Liver (tissue), 9 donors: ENCODE results near the gene HCFC1R1. TPM values are rescaled to one million over a fixed set of nuclear protein-coding genes. Genes with fewer than 3 reads are reported as not detected.

Experiments
- DNase-seq: peaks from one replicate; pipeline ENCODE4 v3.0.0-alpha.2; 2017; ENCODE audit warnings: low spot score
- H3K27ac ChIP-seq, 2 donors: one replicate each; pipeline ENCODE4 v1.7.0; 2013; ENCODE audit warnings: inconsistent platforms in 2 of 2, low read length in 2 of 2, control low read depth in 1 of 2, low read depth in 1 of 2, mild to moderate bottlenecking in 1 of 2
- H3K27me3 ChIP-seq, 4 donors: one replicate each; pipeline versions ENCODE4 v1.6.1 to v1.7.0; 2013; ENCODE audit warnings: low read length in 3 of 4, inconsistent platforms in 1 of 4, mild to moderate bottlenecking in 1 of 4, moderate library complexity in 1 of 4; ENCODE audit not compliant: control insufficient read depth in 4 of 4, insufficient read depth in 4 of 4
- H3K36me3 ChIP-seq, 4 donors: one replicate each; pipeline versions ENCODE4 v1.6.1 to v1.7.0; 2013; ENCODE audit warnings: low read length in 3 of 4, mild to moderate bottlenecking in 3 of 4, low read depth in 1 of 4, moderate library complexity in 1 of 4; ENCODE audit not compliant: control insufficient read depth in 4 of 4, insufficient read depth in 3 of 4
- H3K4me1 ChIP-seq, 4 donors: one replicate each; pipeline versions ENCODE4 v1.6.1 to v1.7.0; 2013; ENCODE audit warnings: low read length in 3 of 4, mild to moderate bottlenecking in 3 of 4, moderate library complexity in 1 of 4; ENCODE audit not compliant: control insufficient read depth in 4 of 4, insufficient read depth in 4 of 4
- H3K4me3 ChIP-seq, 3 donors: one replicate each; pipeline versions ENCODE4 v1.6.1 to v1.7.0; 2013; ENCODE audit warnings: low read length in 3 of 3, control low read depth in 1 of 3, low read depth in 1 of 3, mild to moderate bottlenecking in 1 of 3
- H3K9ac ChIP-seq, 2 donors: one replicate each; pipeline ENCODE4 v1.7.0; 2013; ENCODE audit warnings: low read length in 2 of 2, mild to moderate bottlenecking in 2 of 2, moderate library complexity in 2 of 2, control low read depth in 1 of 2, low read depth in 1 of 2
- H3K9me3 ChIP-seq, 4 donors: one replicate each; pipeline versions ENCODE4 v1.6.1 to v1.7.0; 2013; ENCODE audit warnings: low read length in 3 of 4; ENCODE audit not compliant: control insufficient read depth in 4 of 4
- ATF3 ChIP-seq: IDR thresholded peaks from 2 replicates; pipeline ENCODE4 v1.6.1; 2016; ENCODE audit warnings: antibody characterized with exemption
- EGR1 ChIP-seq, 2 donors: IDR thresholded peaks; 2 replicates each; pipeline ENCODE4 v1.6.1; 2016 to 2018; ENCODE audit warnings: antibody characterized with exemption in 2 of 2, low read depth in 2 of 2
- FOXA2 ChIP-seq: IDR thresholded peaks from 2 replicates; pipeline ENCODE4 v1.6.1; 2016; ENCODE audit warnings: antibody characterized with exemption
- HNF4A ChIP-seq, 2 donors: conservative IDR thresholded peaks; 2 replicates each; pipeline ENCODE4 v1.6.1; 2016; ENCODE audit warnings: antibody characterized with exemption in 2 of 2, mild to moderate bottlenecking in 2 of 2
- JUND ChIP-seq, 2 donors: IDR thresholded peaks; 2 replicates each; pipeline ENCODE4 v1.6.1; 2016; ENCODE audit warnings: antibody characterized with exemption in 2 of 2
- NR2F2 ChIP-seq: IDR thresholded peaks from 2 replicates; pipeline ENCODE4 v1.6.1; 2016; ENCODE audit warnings: antibody characterized with exemption
- RXRA ChIP-seq, 2 donors: IDR thresholded peaks; 2 replicates each; pipeline ENCODE4 v1.6.1; 2017 to 2018; ENCODE audit warnings: antibody characterized with exemption in 2 of 2, mild to moderate bottlenecking in 1 of 2
- ZBTB33 ChIP-seq: IDR thresholded peaks from 2 replicates; pipeline ENCODE4 v1.6.1; 2016; ENCODE audit warnings: antibody characterized with exemption
- WGBS: extraction: QIAGEN DNeasy Blood & Tissue Kit; methylation state at CpG from one replicate; pipeline ENCODE4 v1.1.7; 2013; 5-methylcytosine and 5-hydroxymethylcytosine counted together
- polyA plus RNA-seq, 2 donors: library from polyadenylated mRNA; stranded (reverse) in 1 of 2; unstranded in 1 of 2; fragments of 200-250 nt in 1 of 2; fragments of >200 nt in 1 of 2; fragmentation: Nextera tagmentation in 1 of 2; extraction: Ambion mirVana in 1 of 2; gene quantifications; one replicate each; pipeline versions ENCODE4 v1.2.1 to v1.2.3, GENCODE V29; 2013 to 2015
- total RNA-seq, 2 donors: library from RNA; depleted of rRNA; stranded (reverse); fragments of >200 nt; gene quantifications; one replicate each; pipeline ENCODE4 v1.2.3, GENCODE V29; 2014
- TF ChIP-seq, protein P1 (sequence below): fragments of 150-350 bp; IDR thresholded peaks from 2 replicates; pipeline ENCODE4 v1.5.1; 2017; ENCODE audit warnings: improper control_type of control experiment, low read depth, low read length; ENCODE audit not compliant: missing input control
- donor health status: healthy.
- donor health status: healthy.
- donor health status: healthy.
- donor health status: healthy.
- donor health status: healthy.

HCFC1R1 gene
- total and polyA plus RNA-seq, 4 donors, result 1.4 to 17.6 (median 9.2) TPM

GRCh38 chr16:3032624-3033023 is 8.9 kb upstream of the HCFC1R1 start (continued):
- TF ChIP-seq ZBTB33 (no peak), EGR1 (IDR thresholded peaks at IDR 0.05; ENCODE audit: low read depth in 2 of 2) (no peak), JUND (IDR thresholded peaks at IDR 0.05) (no peak), ATF3 (no peak), FOXA2 (no peak), RXRA (IDR thresholded peaks at IDR 0.05) (no peak), NR2F2 (no peak)
- TF ChIP-seq, protein P1, sequence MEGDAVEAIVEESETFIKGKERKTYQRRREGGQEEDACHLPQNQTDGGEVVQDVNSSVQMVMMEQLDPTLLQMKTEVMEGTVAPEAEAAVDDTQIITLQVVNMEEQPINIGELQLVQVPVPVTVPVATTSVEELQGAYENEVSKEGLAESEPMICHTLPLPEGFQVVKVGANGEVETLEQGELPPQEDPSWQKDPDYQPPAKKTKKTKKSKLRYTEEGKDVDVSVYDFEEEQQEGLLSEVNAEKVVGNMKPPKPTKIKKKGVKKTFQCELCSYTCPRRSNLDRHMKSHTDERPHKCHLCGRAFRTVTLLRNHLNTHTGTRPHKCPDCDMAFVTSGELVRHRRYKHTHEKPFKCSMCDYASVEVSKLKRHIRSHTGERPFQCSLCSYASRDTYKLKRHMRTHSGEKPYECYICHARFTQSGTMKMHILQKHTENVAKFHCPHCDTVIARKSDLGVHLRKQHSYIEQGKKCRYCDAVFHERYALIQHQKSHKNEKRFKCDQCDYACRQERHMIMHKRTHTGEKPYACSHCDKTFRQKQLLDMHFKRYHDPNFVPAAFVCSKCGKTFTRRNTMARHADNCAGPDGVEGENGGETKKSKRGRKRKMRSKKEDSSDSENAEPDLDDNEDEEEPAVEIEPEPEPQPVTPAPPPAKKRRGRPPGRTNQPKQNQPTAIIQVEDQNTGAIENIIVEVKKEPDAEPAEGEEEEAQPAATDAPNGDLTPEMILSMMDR, result no peak

DNA sequence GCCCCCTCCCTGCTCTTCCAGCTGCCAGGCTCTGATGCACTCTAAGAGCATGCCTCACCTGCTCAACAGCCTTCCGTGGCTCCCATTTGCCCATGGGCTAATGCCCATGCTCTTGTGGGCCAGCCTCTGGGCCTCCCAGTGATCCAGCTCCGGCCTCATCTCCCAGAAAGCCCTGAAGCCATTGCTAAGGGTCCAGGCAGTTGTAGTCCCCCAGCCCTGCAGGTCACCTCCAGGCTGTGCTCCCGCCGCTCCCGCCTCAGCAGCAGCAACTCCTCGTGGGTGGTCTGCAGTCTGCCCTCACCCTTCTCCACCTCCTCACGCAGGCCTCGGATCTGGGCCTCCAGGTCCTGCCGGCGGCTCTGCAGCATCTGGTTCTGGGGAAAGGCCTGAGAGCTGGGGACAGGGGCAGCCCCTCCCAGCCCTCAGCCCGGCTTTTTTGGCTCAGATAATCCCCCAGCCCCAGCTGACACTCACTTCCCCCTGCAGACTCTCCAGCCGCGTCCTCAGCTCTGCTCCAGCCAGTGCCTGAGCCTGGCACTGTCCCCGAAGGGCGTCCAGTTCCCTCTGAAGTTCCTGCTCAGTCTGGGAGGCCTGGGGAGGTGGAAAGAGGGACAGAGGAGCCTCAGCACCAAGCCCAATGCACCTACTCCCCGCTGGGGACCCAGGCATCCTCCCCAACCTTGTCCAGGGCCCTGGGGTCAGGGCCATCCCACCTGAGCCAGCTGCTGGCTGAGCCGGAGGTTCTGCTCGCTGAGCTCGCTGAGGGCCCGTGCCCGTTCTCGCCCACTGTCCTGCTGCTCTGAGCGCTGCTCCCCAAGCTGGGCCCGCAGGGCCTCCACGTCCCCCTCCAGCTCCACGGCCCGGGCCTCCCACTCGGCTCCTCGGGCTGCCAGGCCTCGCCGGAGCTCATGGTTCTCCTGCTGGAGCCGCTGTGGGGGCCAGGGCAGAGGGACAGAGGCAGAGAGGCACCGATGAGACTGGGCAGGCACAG is 6.8 kb upstream of the HCFC1R1 start:
- TF ChIP-seq FOXA2 (no peak), ATF3 (no peak), NR2F2 (no peak), HNF4A (conservative IDR thresholded peaks at IDR 0.05) (no peak)
- TF ChIP-seq, protein P1, result no peak
- H3K27me3 ChIP-seq, result peaks cover 0 to 5% (median 2%) of the 10 kb centered on the region in 4 donors
- no peak overlapping the region for H3K9ac ChIP-seq
- no peak overlapping the region for H3K4me3 ChIP-seq
- H3K27ac ChIP-seq, result no peak overlapping the region
- DNase-seq, result no peak
- H3K4me1 ChIP-seq, result peaks cover 0 to 21% (median 6%) of the 10 kb centered on the region in 4 donors
- WGBS, result 83% methylated on average over 33 of the region's 33 CpGs
- peaks cover 0 to 14% (median 3%) of the 10 kb centered on the region in 4 donors for H3K36me3 ChIP-seq
- no peaks in the 10 kb centered on the region for H3K9me3 ChIP-seq
